Endodermal cell (in vitro differentiated cells): ENCODE data around the gene TNKS1BP1. TPM values are rescaled to one million over a fixed set of nuclear protein-coding genes. Genes with fewer than 3 reads are reported as not detected.

ENCODE experiments used
- DNase-seq: peaks from one replicate; pipeline ENCODE4 v3.0.0-alpha.2; 2017
- H3K27ac ChIP-seq: 2 replicates; pipeline ENCODE4 v1.5.1; 2013; ENCODE audit warnings: mild to moderate bottlenecking, low read depth, low read length, moderate library complexity
- H3K27me3 ChIP-seq: 2 replicates; pipeline ENCODE4 v1.6.1; 2013; ENCODE audit warnings: mild to moderate bottlenecking, low read length, moderate library complexity; ENCODE audit not compliant: insufficient read depth, control insufficient read depth, poor library complexity, severe bottlenecking
- H3K36me3 ChIP-seq: 2 replicates; pipeline ENCODE4 v1.7.0; 2013; ENCODE audit warnings: mild to moderate bottlenecking, low read length, moderate library complexity; ENCODE audit not compliant: control insufficient read depth, insufficient read depth
- H3K4me1 ChIP-seq: one replicate; pipeline ENCODE4 v1.7.0; 2013; ENCODE audit warnings: low read length; ENCODE audit not compliant: control insufficient read depth, insufficient read depth
- H3K4me3 ChIP-seq: 2 replicates; pipeline ENCODE4 v1.5.1; 2013; ENCODE audit warnings: mild to moderate bottlenecking, low read length, moderate library complexity
- H3K9ac ChIP-seq: 2 replicates; pipeline ENCODE4 v1.6.1; 2013; ENCODE audit warnings: mild to moderate bottlenecking, low read length, moderate library complexity; ENCODE audit not compliant: poor library complexity, severe bottlenecking; ENCODE audit errors: extremely low read depth
- H3K9me3 ChIP-seq: 2 replicates; pipeline ENCODE4 v1.6.1; 2013; ENCODE audit warnings: mild to moderate bottlenecking, low read length, moderate library complexity; ENCODE audit not compliant: control insufficient read depth
- H3K27ac Mint-ChIP-seq: 2 replicates; pipeline ENCODE4 v1.8.0; 2020; ENCODE audit warnings: mixed read lengths
- H3K27me3 Mint-ChIP-seq: 2 replicates; pipeline ENCODE4 v1.8.0; 2021; ENCODE audit warnings: mild to moderate bottlenecking, mixed read lengths; ENCODE audit not compliant: insufficient read depth
- H3K36me3 Mint-ChIP-seq: 2 replicates; pipeline ENCODE4 v1.8.0; 2020; ENCODE audit warnings: low read depth, mixed read lengths
- H3K4me1 Mint-ChIP-seq: 2 replicates; pipeline ENCODE4 v1.8.0; 2020; ENCODE audit warnings: mixed read lengths
- H3K4me3 Mint-ChIP-seq: 2 replicates; pipeline ENCODE4 v1.8.0; 2020; ENCODE audit warnings: mild to moderate bottlenecking, moderate library complexity, mixed read lengths
- H3K9me3 Mint-ChIP-seq: 2 replicates; pipeline ENCODE4 v1.8.0; 2020; ENCODE audit warnings: mild to moderate bottlenecking, mixed read lengths
- WGBS, 2 experiments: methylation state at CpG; one replicate each; pipeline versions ENCODE4 v1.1.5 to v1.1.7; 2013; ENCODE audit warnings: missing lambda C conversion rate in 2 of 2, mixed read lengths in 1 of 2; ENCODE audit not compliant: insufficient coverage in 1 of 2, insufficient read length in 1 of 2; 5-methylcytosine and 5-hydroxymethylcytosine counted together
- total RNA-seq, 2 donors: library from RNA; stranded (reverse); fragmentation: NEBNext Ultra II Directional in 1 of 2; extraction: Animal tissue kit (Norgen Biotek cat#: 25700) in 1 of 2; gene quantifications; 2 replicates in 1 of 2; 3 replicates in 1 of 2; pipeline ENCODE4 v1.2.1, GENCODE V29; 2021
- TF ChIP-seq, protein P1 (sequence below): fragments of 200-600 bp; sonication (generic); conservative IDR thresholded peaks from 2 replicates; pipeline ENCODE4 v1.5.0; 2021; ENCODE audit warnings: antibody characterized with exemption, mild to moderate bottlenecking

Gene TNKS1BP1
- total RNA-seq, 2 donors from 2014 or later = 60.4 to 73.8 TPM

DNA sequence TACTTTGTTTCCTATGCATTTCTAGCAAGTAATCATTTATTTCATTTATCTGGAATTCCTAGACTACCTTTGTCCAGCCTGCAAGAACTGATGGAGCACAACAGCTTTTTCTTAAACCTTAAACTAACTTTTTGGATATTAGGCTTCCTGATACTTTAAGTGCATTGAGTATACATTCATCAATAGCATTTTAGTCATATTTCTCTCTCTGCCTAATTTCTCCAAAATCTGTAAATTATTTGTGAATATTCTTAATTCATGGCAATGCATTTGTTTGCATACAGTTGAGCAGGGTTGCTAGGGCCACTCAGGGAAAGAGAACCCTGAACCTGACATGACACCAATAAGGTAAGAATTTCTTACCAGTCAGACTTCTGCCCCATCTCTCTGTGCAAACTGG lies 58.6 kb downstream of the TNKS1BP1 start:
- no peak overlapping the region for H3K9ac ChIP-seq
- H3K4me3 ChIP-seq = no peak overlapping the region
- H3K9me3 Mint-ChIP-seq = peaks cover 21% of the 10 kb centered on the region
- no peak overlapping the region for H3K27ac ChIP-seq
- TF ChIP-seq, protein P1, sequence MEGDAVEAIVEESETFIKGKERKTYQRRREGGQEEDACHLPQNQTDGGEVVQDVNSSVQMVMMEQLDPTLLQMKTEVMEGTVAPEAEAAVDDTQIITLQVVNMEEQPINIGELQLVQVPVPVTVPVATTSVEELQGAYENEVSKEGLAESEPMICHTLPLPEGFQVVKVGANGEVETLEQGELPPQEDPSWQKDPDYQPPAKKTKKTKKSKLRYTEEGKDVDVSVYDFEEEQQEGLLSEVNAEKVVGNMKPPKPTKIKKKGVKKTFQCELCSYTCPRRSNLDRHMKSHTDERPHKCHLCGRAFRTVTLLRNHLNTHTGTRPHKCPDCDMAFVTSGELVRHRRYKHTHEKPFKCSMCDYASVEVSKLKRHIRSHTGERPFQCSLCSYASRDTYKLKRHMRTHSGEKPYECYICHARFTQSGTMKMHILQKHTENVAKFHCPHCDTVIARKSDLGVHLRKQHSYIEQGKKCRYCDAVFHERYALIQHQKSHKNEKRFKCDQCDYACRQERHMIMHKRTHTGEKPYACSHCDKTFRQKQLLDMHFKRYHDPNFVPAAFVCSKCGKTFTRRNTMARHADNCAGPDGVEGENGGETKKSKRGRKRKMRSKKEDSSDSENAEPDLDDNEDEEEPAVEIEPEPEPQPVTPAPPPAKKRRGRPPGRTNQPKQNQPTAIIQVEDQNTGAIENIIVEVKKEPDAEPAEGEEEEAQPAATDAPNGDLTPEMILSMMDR = no peak
- H3K27me3 Mint-ChIP-seq = no peaks in the 10 kb centered on the region
- no peaks in the 10 kb centered on the region for H3K36me3 Mint-ChIP-seq
- H3K27me3 ChIP-seq = no peaks in the 10 kb centered on the region
- peaks cover 8% of the 10 kb centered on the region for H3K4me1 Mint-ChIP-seq
- H3K36me3 ChIP-seq = no peaks in the 10 kb centered on the region
- no peak overlapping the region for H3K27ac Mint-ChIP-seq
- H3K4me1 ChIP-seq = no peaks in the 10 kb centered on the region
- H3K4me3 Mint-ChIP-seq = no peak overlapping the region
- no peak for DNase-seq
- H3K9me3 ChIP-seq = peaks cover 23% of the 10 kb centered on the region

DNA sequence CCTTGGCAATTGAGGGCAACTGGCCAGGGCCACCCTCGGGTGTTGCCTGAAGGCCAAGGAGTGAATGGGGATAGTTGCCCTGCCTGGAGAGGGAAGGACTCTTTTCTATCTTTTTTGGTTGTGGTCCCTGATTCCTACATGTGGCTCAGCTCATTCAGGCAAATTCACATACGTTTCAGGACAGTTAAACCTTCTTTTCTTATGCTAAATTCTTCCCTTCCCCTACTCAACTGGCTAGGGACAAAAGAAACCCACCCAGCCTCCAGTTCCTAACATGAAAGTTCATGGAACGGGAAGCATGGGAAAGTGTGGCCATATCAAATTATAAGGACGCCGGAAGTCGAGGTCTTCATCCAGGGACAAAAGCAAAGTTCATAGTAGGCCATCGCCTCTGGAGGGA lies 61.4 kb downstream of the TNKS1BP1 start:
- H3K9me3 Mint-ChIP-seq = peaks cover 24% of the 10 kb centered on the region
- TF ChIP-seq, protein P1 = no peak
- Histone ChIP-seq H3K27me3 (no peaks in the 10 kb centered on the region), H3K9me3 (peaks cover 23% of the 10 kb centered on the region), H3K4me1 (no peaks in the 10 kb centered on the region), H3K9ac (no peak overlapping the region), H3K36me3 (no peaks in the 10 kb centered on the region), H3K4me3 (no peak overlapping the region), H3K27ac (no peak overlapping the region)
- no peak for DNase-seq
- H3K4me3 Mint-ChIP-seq = no peak overlapping the region
- 75 to 80% methylated on average over 4 to 7 of the region's 7 CpGs for WGBS, 2 experiments
- H3K4me1 Mint-ChIP-seq = peaks cover 8% of the 10 kb centered on the region
- no peaks in the 10 kb centered on the region for H3K36me3 Mint-ChIP-seq
- no peaks in the 10 kb centered on the region for H3K27me3 Mint-ChIP-seq
- peak overlapping the region; percentile 85 for H3K27ac Mint-ChIP-seq

DNA sequence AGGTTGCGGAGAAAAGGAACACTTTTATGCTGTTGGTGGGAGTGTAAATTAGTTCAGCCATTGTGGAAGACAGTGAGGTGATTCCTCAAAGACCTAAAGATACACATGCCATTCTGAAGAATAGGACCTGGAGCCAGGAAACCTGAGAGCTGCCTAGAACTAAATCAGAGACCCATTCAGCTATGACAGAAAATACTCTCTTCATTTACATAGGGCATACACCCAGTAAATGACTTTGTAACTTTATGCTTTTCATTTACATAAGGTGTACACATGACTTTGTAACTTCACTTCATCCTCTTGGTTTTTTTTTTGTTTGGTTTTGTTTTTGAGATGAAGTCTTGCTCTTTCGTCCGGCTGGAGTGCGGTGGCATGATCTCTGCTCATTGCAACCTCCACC lies 62.6 kb downstream of the TNKS1BP1 start:
- Mint-ChIP-seq H3K9me3 (peaks cover 18% of the 10 kb centered on the region), H3K4me1 (peaks cover 8% of the 10 kb centered on the region), H3K27ac (no peak overlapping the region), H3K36me3 (no peaks in the 10 kb centered on the region), H3K27me3 (no peaks in the 10 kb centered on the region), H3K4me3 (no peak overlapping the region)
- H3K27ac ChIP-seq = no peak overlapping the region
- no peak for DNase-seq
- no peak overlapping the region for H3K9ac ChIP-seq
- H3K36me3 ChIP-seq = no peaks in the 10 kb centered on the region
- H3K4me3 ChIP-seq = no peak overlapping the region
- no peaks in the 10 kb centered on the region for H3K4me1 ChIP-seq
- H3K27me3 ChIP-seq = no peaks in the 10 kb centered on the region
- 71% methylated on average over 4 of the region's 4 CpGs; no CpG with 5 or more reads in 1 of the 2 experiments for WGBS, 2 experiments
- H3K9me3 ChIP-seq = peaks cover 24% of the 10 kb centered on the region
- TF ChIP-seq, protein P1 = no peak
